ENCODE results near the gene C16orf89. TPM values are rescaled to one million over a fixed set of nuclear protein-coding genes. Genes with fewer than 3 reads are reported as not detected.

The C16orf89 gene
- total RNA-seq, 1 donor from 2014 or later, result not detected

DNA sequence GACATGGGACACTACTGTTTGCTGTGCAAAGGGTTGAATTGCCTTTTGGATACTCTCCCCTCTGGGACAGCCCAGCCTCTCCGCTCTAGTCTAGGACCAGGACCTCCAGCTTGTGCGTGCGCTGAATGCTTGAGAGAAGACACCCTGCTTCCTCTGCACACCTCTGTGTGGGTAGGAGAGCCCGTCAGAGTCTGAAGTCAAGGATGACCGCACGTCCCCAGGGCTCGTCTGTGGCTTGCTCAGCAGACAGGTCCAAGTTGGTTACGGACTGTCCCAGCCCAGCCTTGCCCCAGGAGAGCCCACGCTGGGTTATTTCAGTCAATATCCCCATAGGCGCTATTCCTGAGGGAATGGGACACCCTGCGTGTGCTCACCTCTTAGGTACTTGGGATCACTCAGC, 3.7 kb downstream of the C16orf89 start:
- H3K27ac Mint-ChIP-seq (ENCODE audit: unreplicated experiment), result no peak overlapping the region
- H3K4me3 Mint-ChIP-seq, result no peak overlapping the region
- TF ChIP-seq CTCF (conservative IDR thresholded peaks at IDR 0.05), result no peak

DNA sequence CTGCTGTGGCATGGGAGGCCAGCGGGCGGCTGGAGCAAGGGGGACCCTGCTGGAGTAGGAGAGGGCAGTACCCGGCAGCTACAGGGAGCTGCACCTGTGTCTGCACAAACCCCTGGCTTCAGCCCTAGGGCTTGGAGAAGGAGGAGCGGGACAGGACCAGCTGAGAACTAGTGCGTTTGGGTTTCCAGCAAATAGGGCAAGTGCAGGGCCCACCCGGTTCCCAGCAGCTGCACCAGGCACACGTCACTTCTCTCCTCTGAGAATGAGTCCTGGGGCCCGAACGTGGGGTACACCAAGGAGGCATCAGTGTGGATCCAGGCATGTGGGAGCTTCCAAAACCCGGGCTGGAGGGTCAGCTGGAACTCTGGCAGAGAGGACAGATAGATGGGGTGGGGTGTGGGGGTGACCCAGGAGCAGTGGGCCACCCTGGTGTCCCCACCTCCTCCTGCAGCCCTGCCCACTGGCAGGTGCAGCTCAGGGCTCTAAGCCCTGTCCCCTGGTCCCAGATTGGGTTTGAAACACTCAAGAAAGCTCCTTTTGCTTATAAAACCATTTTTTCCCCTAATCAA, 5.6 kb downstream of the C16orf89 start:
- Mint-ChIP-seq H3K27ac (ENCODE audit: unreplicated experiment) (no peak overlapping the region), H3K4me3 (no peak overlapping the region), H3K9me3 (no peaks in the 10 kb centered on the region)

More for the DNA sequence above, 3.7 kb downstream of the C16orf89 start:
- Mint-ChIP-seq H3K4me1 (no peaks in the 10 kb centered on the region), H3K9me3 (no peaks in the 10 kb centered on the region), H3K36me3 (ENCODE audit: low read depth) (no peaks in the 10 kb centered on the region), H3K27me3 (ENCODE audit: low read depth) (peaks cover 37% of the 10 kb centered on the region)
- DNase-seq (ENCODE audit: low read depth, low spot score), result no peak

GRCh38 chr16:5059386-5060072, 6.2 kb downstream of the C16orf89 start:
- Mint-ChIP-seq H3K4me3 (no peak overlapping the region), H3K27ac (ENCODE audit: unreplicated experiment) (no peak overlapping the region), H3K9me3 (no peaks in the 10 kb centered on the region), H3K27me3 (ENCODE audit: low read depth) (peaks cover 22% of the 10 kb centered on the region), H3K36me3 (ENCODE audit: low read depth) (no peaks in the 10 kb centered on the region), H3K4me1 (no peaks in the 10 kb centered on the region)
- DNase-seq (ENCODE audit: low read depth, low spot score), result no peak
- TF ChIP-seq CTCF (conservative IDR thresholded peaks at IDR 0.05), result no peak

More for the DNA sequence above, 5.6 kb downstream of the C16orf89 start:
- Mint-ChIP-seq H3K36me3 (ENCODE audit: low read depth) (no peaks in the 10 kb centered on the region), H3K4me1 (no peaks in the 10 kb centered on the region), H3K27me3 (ENCODE audit: low read depth) (peaks cover 25% of the 10 kb centered on the region)
- no peak for DNase-seq (ENCODE audit: low read depth, low spot score)
- TF ChIP-seq CTCF (conservative IDR thresholded peaks at IDR 0.05), result no peak

DNA sequence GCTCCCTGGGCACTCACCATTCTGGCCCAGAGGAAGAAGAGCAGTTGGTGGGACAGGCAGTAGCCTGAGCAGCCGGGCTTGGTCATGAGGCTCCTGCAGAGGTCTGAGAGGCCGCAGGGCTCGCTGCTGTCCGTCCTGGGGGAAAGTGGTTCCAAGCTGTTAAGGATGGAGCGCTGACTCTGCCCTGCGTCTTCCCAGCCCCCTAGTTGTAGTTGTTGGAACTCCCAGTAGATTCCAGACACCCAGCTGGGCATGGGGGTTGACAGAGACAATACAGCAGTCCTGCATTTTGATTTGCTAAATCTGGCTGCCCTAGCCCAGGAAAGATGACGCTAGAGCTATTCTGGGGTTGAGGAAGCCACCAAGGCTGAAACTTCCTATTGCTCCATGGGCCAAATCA, 7.3 kb downstream of the C16orf89 start:
- peak; percentile 42 for TF ChIP-seq CTCF (conservative IDR thresholded peaks at IDR 0.05)
- H3K4me3 Mint-ChIP-seq, result no peak overlapping the region
- H3K36me3 Mint-ChIP-seq (ENCODE audit: low read depth), result no peaks in the 10 kb centered on the region
- H3K27me3 Mint-ChIP-seq (ENCODE audit: low read depth), result peaks cover 17% of the 10 kb centered on the region
- H3K9me3 Mint-ChIP-seq, result no peaks in the 10 kb centered on the region
- H3K27ac Mint-ChIP-seq (ENCODE audit: unreplicated experiment), result no peak overlapping the region
- DNase-seq (ENCODE audit: low read depth, low spot score), result peak; percentile 23
- no peaks in the 10 kb centered on the region for H3K4me1 Mint-ChIP-seq

DNA sequence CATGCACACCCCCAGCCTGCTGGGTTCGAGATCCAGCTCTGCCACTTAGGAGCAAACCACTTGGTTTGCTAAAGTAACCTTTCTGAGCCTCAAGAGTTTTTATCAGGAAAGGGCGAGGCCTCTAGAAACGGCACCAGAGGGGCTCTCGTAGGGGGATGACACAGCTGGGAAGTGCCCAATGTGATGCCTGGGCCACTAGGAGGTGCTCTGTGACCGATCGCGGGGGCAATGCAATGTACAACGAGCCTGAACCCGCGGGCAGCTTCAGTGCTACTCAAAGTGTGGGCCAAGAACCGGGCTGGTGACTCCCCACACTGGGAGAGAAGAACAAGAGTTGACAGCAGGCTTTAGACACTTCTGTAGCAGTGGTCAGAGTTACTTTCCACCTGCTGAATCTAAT, 9.4 kb downstream of the C16orf89 start:
- Mint-ChIP-seq H3K27ac (ENCODE audit: unreplicated experiment) (no peak overlapping the region), H3K4me3 (no peak overlapping the region), H3K4me1 (no peaks in the 10 kb centered on the region), H3K27me3 (ENCODE audit: low read depth) (peaks cover 8% of the 10 kb centered on the region), H3K36me3 (ENCODE audit: low read depth) (no peaks in the 10 kb centered on the region), H3K9me3 (no peaks in the 10 kb centered on the region)
- DNase-seq (ENCODE audit: low read depth, low spot score), result peak; percentile 33
- TF ChIP-seq CTCF (conservative IDR thresholded peaks at IDR 0.05), result peak; percentile 52
